ENCODE measurements around the gene MAST4. TPM values are rescaled to one million over a fixed set of nuclear protein-coding genes. Genes with fewer than 3 reads are reported as not detected.

Gene MAST4
- total RNA-seq, 1 experiment from 2014 or later, result 26.5 TPM

- POLR2A ChIA-PET, result no interaction called here
- no peak for DNase-seq (ENCODE audit: unreplicated experiment)
- intact Hi-C loops (cut with micrococcal nuclease), result no loop called here
Measured at GRCh38 chr5:66737096-66737495, 140.9 kb downstream of the MAST4 start.

DNA sequence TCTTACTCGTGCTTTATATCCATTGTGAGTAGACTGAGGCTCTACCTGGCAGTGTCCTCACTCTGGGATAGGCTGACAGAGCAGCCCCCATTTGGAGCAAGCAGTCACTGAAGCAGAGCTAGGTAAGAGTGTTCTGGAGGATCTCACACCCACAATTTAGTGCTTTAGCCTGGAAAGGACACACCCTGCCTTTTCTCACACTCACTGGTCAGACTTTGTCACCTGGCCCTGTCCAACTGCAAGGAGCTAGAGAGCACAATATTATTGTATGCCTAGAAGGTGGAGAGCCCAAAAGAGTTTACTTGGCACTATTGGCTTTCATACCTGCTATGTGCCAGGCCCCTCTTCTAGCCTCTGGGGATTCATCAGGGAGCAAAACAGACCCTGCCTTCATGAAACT, 141.9 kb downstream of the MAST4 start:
- peaks cover 36% of the 10 kb centered on the region for H3K27me3 Mint-ChIP-seq (ENCODE audit: insufficient read depth, unreplicated experiment)
- H3K27ac Mint-ChIP-seq (ENCODE audit: low read depth, unreplicated experiment), result no peak overlapping the region
- ChIA-PET CTCF (interaction anchor here (0.7 kb wide), 1 partner anchor 430 kb away, joined by 3 read pairs; no protein-coding TSS in a partner anchor), POLR2A (no interaction called here)
- no TSS peak for BruUV-seq (replicated peaks)
- no peaks in the 10 kb centered on the region for H3K9me3 Mint-ChIP-seq (ENCODE audit: unreplicated experiment)
- H3K36me3 Mint-ChIP-seq (ENCODE audit: insufficient read depth, unreplicated experiment), result no peaks in the 10 kb centered on the region
- intact Hi-C loops (cut with micrococcal nuclease), result no loop called here
- no peak for TF ChIP-seq CTCF (IDR thresholded peaks at IDR 0.05; ENCODE audit: unreplicated experiment)
- no peaks in the 10 kb centered on the region for H3K4me1 Mint-ChIP-seq (ENCODE audit: insufficient read depth, unreplicated experiment)
- no peak overlapping the region for H3K4me3 Mint-ChIP-seq (ENCODE audit: unreplicated experiment)
- no peak for DNase-seq (ENCODE audit: unreplicated experiment)

More at GRCh38 chr5:66737096-66737495, 140.9 kb downstream of the MAST4 start:
- no peak overlapping the region for H3K4me3 Mint-ChIP-seq (ENCODE audit: unreplicated experiment)
- no peaks in the 10 kb centered on the region for H3K4me1 Mint-ChIP-seq (ENCODE audit: insufficient read depth, unreplicated experiment)
- peaks cover 40% of the 10 kb centered on the region for H3K27me3 Mint-ChIP-seq (ENCODE audit: insufficient read depth, unreplicated experiment)
- no peaks in the 10 kb centered on the region for H3K9me3 Mint-ChIP-seq (ENCODE audit: unreplicated experiment)
- CTCF ChIA-PET, result interaction anchor here (1.1 kb wide), 1 partner anchor 430 kb away, joined by 5 read pairs; no protein-coding TSS in a partner anchor
- TF ChIP-seq CTCF (IDR thresholded peaks at IDR 0.05; ENCODE audit: unreplicated experiment), result no peak
- BruUV-seq (replicated peaks), result no TSS peak
- no peaks in the 10 kb centered on the region for H3K36me3 Mint-ChIP-seq (ENCODE audit: insufficient read depth, unreplicated experiment)
- H3K27ac Mint-ChIP-seq (ENCODE audit: low read depth, unreplicated experiment), result no peak overlapping the region

DNA sequence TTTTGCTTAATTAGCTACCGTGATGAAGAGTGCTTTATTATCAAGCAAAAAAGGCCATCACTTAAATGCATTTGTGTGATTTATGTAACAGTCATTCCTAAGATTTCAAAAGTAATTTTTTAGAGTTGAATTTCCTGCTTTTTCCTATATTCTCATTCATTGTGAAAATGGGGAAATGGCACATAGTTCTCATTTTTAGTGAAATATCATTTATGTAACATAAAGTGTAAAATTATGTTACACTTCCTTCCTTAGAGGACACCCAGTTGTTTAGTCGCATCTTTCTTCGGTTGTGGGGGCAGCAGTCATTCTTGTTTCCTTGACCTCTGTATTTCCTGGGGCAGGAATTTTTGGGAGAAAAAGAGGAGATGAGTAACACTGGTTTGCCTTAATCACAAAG, 142.8 kb downstream of the MAST4 start:
- Mint-ChIP-seq H3K27me3 (ENCODE audit: insufficient read depth, unreplicated experiment) (peaks cover 42% of the 10 kb centered on the region), H3K36me3 (ENCODE audit: insufficient read depth, unreplicated experiment) (no peaks in the 10 kb centered on the region), H3K9me3 (ENCODE audit: unreplicated experiment) (no peaks in the 10 kb centered on the region), H3K4me1 (ENCODE audit: insufficient read depth, unreplicated experiment) (no peaks in the 10 kb centered on the region), H3K4me3 (ENCODE audit: unreplicated experiment) (no peak overlapping the region), H3K27ac (ENCODE audit: low read depth, unreplicated experiment) (no peak overlapping the region)
- CTCF ChIA-PET, result interaction anchor here (0.7 kb wide), 1 partner anchor 1143 kb away, joined by 3 read pairs; no protein-coding TSS in a partner anchor
- BruUV-seq (replicated peaks), result no TSS peak
- intact Hi-C loops (cut with micrococcal nuclease), result no loop called here
- no peak for DNase-seq (ENCODE audit: unreplicated experiment)
- POLR2A ChIA-PET, result interaction anchor here (0.6 kb wide), 1 partner anchor 26 kb away, joined by 3 read pairs; no protein-coding TSS in a partner anchor
- no peak for TF ChIP-seq CTCF (IDR thresholded peaks at IDR 0.05; ENCODE audit: unreplicated experiment)

DNA sequence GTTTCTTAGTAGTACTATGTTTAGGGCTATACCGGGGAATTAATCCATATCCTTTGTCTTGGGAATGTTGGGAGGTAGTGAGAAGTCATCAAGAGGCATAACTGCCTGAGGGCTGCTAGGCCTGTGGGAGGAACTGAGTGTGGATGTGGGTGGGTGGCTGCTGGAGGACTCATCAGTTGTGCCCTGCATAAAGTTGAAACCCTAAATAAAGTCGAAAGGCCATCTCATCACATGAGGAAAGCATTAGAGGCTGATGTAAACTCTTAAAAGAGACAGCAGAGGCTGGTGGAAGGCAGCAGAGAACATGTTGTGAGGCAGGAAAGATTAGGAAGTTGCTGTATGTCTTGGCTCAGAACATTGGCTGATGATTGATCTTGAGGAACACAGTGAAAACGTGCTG, 143.8 kb downstream of the MAST4 start:
- POLR2A ChIA-PET, result no interaction called here
- BruUV-seq (replicated peaks), result no TSS peak
- no peak for TF ChIP-seq CTCF (IDR thresholded peaks at IDR 0.05; ENCODE audit: unreplicated experiment)
- intact Hi-C loops (cut with micrococcal nuclease), result no loop called here
- DNase-seq (ENCODE audit: unreplicated experiment), result no peak
- Mint-ChIP-seq H3K4me3 (ENCODE audit: unreplicated experiment) (no peak overlapping the region), H3K36me3 (ENCODE audit: insufficient read depth, unreplicated experiment) (no peaks in the 10 kb centered on the region), H3K27me3 (ENCODE audit: insufficient read depth, unreplicated experiment) (peaks cover 34% of the 10 kb centered on the region), H3K4me1 (ENCODE audit: insufficient read depth, unreplicated experiment) (no peaks in the 10 kb centered on the region), H3K27ac (ENCODE audit: low read depth, unreplicated experiment) (no peak overlapping the region), H3K9me3 (ENCODE audit: unreplicated experiment) (no peaks in the 10 kb centered on the region)
- CTCF ChIA-PET, result interaction anchor here (1.4 kb wide), 2 partner anchors 17 to 433 kb away, joined by 4 read pairs; no protein-coding TSS in a partner anchor
